HL-60 (cell line): ENCODE data around the gene RAB9B.

Experiments used
- GABPA ChIP-seq: IDR thresholded peaks from 2 replicates; pipeline ENCODE4 v1.6.1; 2012; ENCODE audit warnings: low read depth
- POLR2AphosphoS5 ChIP-seq: IDR thresholded peaks from 2 replicates; pipeline ENCODE4 v1.6.1; 2012; ENCODE audit warnings: low read depth
- TF ChIP-seq, protein P1 (sequence below): IDR thresholded peaks from one replicate; pipeline ENCODE4 v1.5.1; 2011; ENCODE audit warnings: low read length, control low read depth, inconsistent platforms; ENCODE audit not compliant: insufficient read depth
- TF ChIP-seq, protein P2 (sequence below): IDR thresholded peaks from 2 replicates; pipeline ENCODE4 v1.6.1; 2012; ENCODE audit warnings: low read depth; ENCODE audit not compliant: insufficient replicate concordance

DNA sequence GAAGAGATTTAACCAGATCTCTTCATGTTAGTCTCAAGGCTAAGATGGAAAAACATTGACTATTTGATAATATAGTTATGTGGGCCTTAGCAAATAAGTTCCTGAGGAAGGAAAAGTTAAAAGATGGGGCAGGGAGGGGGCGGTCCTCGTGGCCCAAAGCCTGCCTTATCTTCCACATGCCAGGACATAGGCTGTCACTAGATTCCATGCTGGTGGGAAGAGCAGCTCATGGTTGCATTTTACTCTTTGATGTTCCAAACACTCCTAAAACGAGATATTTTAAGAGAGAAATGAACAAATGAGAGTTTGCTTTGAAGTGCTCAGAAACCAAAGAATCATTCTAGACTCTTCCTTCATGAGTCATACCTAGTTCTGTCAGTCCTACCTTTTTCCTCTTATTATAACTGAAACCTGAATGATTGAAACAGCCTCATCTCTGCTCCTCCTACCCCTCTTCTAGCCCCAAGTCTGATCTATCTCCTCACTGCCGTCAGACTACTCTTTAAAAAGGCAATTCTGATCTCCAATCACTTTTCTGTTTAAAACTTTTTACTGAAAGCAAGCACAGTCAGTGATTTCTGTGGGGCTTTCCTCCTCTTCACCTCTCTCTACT, 25.1 kb downstream of the RAB9B start:
- TF ChIP-seq, protein P1, sequence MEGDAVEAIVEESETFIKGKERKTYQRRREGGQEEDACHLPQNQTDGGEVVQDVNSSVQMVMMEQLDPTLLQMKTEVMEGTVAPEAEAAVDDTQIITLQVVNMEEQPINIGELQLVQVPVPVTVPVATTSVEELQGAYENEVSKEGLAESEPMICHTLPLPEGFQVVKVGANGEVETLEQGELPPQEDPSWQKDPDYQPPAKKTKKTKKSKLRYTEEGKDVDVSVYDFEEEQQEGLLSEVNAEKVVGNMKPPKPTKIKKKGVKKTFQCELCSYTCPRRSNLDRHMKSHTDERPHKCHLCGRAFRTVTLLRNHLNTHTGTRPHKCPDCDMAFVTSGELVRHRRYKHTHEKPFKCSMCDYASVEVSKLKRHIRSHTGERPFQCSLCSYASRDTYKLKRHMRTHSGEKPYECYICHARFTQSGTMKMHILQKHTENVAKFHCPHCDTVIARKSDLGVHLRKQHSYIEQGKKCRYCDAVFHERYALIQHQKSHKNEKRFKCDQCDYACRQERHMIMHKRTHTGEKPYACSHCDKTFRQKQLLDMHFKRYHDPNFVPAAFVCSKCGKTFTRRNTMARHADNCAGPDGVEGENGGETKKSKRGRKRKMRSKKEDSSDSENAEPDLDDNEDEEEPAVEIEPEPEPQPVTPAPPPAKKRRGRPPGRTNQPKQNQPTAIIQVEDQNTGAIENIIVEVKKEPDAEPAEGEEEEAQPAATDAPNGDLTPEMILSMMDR = no peak
- TF ChIP-seq GABPA = no peak
- no peak for TF ChIP-seq POLR2AphosphoS5
- TF ChIP-seq, protein P2, sequence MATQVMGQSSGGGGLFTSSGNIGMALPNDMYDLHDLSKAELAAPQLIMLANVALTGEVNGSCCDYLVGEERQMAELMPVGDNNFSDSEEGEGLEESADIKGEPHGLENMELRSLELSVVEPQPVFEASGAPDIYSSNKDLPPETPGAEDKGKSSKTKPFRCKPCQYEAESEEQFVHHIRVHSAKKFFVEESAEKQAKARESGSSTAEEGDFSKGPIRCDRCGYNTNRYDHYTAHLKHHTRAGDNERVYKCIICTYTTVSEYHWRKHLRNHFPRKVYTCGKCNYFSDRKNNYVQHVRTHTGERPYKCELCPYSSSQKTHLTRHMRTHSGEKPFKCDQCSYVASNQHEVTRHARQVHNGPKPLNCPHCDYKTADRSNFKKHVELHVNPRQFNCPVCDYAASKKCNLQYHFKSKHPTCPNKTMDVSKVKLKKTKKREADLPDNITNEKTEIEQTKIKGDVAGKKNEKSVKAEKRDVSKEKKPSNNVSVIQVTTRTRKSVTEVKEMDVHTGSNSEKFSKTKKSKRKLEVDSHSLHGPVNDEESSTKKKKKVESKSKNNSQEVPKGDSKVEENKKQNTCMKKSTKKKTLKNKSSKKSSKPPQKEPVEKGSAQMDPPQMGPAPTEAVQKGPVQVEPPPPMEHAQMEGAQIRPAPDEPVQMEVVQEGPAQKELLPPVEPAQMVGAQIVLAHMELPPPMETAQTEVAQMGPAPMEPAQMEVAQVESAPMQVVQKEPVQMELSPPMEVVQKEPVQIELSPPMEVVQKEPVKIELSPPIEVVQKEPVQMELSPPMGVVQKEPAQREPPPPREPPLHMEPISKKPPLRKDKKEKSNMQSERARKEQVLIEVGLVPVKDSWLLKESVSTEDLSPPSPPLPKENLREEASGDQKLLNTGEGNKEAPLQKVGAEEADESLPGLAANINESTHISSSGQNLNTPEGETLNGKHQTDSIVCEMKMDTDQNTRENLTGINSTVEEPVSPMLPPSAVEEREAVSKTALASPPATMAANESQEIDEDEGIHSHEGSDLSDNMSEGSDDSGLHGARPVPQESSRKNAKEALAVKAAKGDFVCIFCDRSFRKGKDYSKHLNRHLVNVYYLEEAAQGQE = no peak
